BLaER1 (cell line): ENCODE results near the gene CENPP.

ENCODE experiments used
- H3K27ac ChIP-seq: shearing (Covaris generic); formaldehyde crosslinking; 2 replicates; pipeline ENCODE4 v1.8.1; 2022
- H3K27me3 ChIP-seq: shearing (Covaris generic); formaldehyde crosslinking; 2 replicates; pipeline ENCODE4 v1.8.1; 2022
- H3K36me3 ChIP-seq: shearing (Covaris generic); formaldehyde crosslinking; 2 replicates; pipeline ENCODE4 v1.8.1; 2022
- H3K4me1 ChIP-seq: shearing (Covaris generic); formaldehyde crosslinking; 2 replicates; pipeline ENCODE4 v1.8.1; 2022
- H3K4me2 ChIP-seq: shearing (Covaris generic); formaldehyde crosslinking; 2 replicates; pipeline ENCODE4 v1.8.1; 2022
- H3K4me3 ChIP-seq: shearing (Covaris generic); formaldehyde crosslinking; 2 replicates; pipeline ENCODE4 v1.8.1; 2022
- H3K9ac ChIP-seq: shearing (Covaris generic); formaldehyde crosslinking; 2 replicates; pipeline ENCODE4 v1.8.1; 2022
- H3K9me3 ChIP-seq: shearing (Covaris generic); formaldehyde crosslinking; 2 replicates; pipeline ENCODE4 v1.8.1; 2022
- H4K20me1 ChIP-seq: shearing (Covaris generic); formaldehyde crosslinking; 2 replicates; pipeline ENCODE4 v1.8.1; 2022
- Cebpa-rat ChIP-seq: shearing (Covaris generic); IDR thresholded peaks from 2 replicates; pipeline ENCODE4 v1.8.1; 2022

Gene CENPP

DNA sequence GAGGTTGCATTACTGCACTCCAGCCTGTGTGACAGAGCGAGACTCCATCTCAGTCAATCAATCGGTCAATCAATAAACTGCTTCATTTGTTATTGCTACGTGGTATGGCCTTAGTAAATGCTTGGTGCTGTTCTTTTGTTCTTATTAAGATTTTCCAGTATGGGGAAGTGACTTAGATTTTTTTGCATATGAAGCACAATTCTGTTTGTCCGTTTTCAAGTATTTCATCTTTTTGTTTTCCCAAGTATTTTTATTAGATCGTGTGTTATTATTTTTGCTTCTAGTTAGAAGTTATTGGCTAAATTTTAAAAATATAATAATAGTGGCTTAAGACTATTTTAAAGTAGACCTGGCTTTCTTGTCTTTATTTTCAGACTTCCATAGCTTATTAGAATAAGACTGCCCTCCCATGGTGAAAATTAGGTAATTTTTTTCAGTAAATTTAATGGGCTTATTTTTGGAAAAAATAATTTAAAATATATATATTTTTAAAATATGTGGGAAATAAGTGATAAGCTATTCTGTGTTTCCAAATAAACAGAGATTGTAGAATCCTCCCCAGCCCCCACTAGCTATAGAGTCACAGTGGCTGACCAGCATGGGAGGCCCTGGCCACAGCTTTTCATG lies 113.3 kb downstream of the CENPP start:
- H3K4me2 ChIP-seq: no peak overlapping the region
- no peaks in the 10 kb centered on the region for H3K27me3 ChIP-seq
- H3K27ac ChIP-seq: no peak overlapping the region
- no peak overlapping the region for H3K4me3 ChIP-seq
- no peaks in the 10 kb centered on the region for H3K9me3 ChIP-seq
- no peak for TF ChIP-seq Cebpa-rat
- H3K36me3 ChIP-seq: no peaks in the 10 kb centered on the region
- H3K9ac ChIP-seq: no peak overlapping the region
- no peaks in the 10 kb centered on the region for H3K4me1 ChIP-seq
- H4K20me1 ChIP-seq: no peaks in the 10 kb centered on the region

DNA sequence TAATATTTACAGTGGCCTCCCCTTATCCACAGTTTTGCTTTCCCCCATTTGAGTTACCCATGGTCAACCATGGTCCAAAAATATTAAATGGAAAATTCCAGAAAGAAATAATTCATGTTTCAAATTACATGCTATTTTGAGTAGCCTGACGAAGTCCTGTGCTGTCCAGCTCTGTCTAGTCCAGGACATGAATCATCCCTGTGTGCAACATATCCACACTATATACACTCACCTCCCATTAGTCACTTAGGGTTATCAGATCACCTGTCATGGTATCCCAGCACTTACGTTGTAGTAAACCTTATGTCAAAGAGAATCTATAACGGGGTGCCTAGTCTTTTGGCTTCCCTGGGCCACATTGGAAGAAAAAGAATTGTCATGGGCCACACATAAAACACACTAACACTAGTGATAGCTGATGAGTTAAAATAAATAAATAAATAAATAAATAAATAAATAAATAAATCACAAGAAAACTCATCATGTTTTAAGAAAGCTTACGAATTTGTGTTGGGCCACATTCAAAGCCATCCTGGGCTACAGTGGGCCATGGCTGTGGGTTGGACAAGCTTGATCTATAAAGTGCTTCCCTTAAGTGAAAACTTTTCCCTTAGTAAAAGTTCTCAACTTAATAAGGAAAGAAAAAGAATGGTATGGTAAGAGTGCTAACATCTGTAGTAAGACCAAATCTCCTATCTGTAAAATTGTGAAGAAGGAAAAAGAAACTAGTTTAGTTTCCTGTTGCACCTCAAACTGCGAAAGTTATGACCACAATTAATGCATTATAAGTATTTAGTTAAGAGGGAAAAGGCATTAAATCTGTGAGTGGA lies 114.4 kb downstream of the CENPP start:
- H3K27me3 ChIP-seq: no peaks in the 10 kb centered on the region
- H3K4me2 ChIP-seq: no peak overlapping the region
- no peak overlapping the region for H3K4me3 ChIP-seq
- no peaks in the 10 kb centered on the region for H3K36me3 ChIP-seq
- no peak overlapping the region for H3K27ac ChIP-seq
- no peak overlapping the region for H3K9ac ChIP-seq
- TF ChIP-seq Cebpa-rat: no peak
- H3K9me3 ChIP-seq: no peaks in the 10 kb centered on the region
- peaks cover 5% of the 10 kb centered on the region; the same call in 1 of the 2 replicates for H4K20me1 ChIP-seq
- peaks cover 8% of the 10 kb centered on the region for H3K4me1 ChIP-seq

DNA sequence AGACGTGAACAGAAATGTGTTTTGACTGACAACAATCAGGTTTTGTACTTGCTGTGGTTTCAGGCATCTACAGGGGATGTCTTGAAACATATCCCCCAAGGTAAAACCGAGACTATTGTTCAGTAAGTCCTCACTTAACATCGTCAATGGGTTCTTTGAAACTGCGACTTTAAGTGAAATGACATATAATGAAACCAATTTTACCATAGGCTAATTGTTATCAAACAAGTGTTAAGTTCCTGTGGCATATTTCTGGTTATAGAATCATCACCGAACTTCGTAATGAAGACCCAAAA lies 114.9 kb downstream of the CENPP start:
- no peaks in the 10 kb centered on the region for H3K9me3 ChIP-seq
- peaks cover 5% of the 10 kb centered on the region; the same call in 1 of the 2 replicates for H4K20me1 ChIP-seq
- H3K4me2 ChIP-seq: no peak overlapping the region
- H3K4me1 ChIP-seq: peaks cover 12% of the 10 kb centered on the region
- H3K9ac ChIP-seq: no peak overlapping the region
- TF ChIP-seq Cebpa-rat: no peak
- no peak overlapping the region for H3K4me3 ChIP-seq
- H3K36me3 ChIP-seq: no peaks in the 10 kb centered on the region
- no peak overlapping the region for H3K27ac ChIP-seq
- H3K27me3 ChIP-seq: no peaks in the 10 kb centered on the region

DNA sequence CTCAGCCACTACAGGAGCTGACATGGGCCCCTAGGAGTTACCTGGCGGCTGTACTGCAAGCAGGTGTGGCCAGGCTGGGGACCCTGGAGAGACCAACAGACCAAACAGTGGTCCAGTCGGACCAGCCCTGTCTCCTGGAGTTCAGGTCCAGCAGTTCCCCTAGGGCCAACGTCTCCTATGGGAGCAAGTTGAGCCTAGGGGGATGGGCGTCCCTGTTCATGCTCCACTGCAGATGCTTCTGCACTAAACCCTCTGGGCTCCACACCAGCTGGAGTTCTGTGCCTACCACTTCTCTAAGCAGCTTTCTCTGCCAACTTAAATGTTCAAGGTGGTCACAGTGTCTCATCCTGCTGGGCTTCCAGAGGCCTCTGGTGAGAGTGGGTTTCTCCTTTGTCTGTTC lies 119.1 kb downstream of the CENPP start:
- Histone ChIP-seq H3K9me3 (no peaks in the 10 kb centered on the region; the same call in none of the 2 replicates), H3K9ac (no peak overlapping the region), H3K4me1 (peaks cover 12% of the 10 kb centered on the region), H3K4me2 (peak overlapping the region; percentile 25), H3K27ac (no peak overlapping the region), H4K20me1 (peaks cover 5% of the 10 kb centered on the region; the same call in 1 of the 2 replicates), H3K36me3 (no peaks in the 10 kb centered on the region), H3K27me3 (no peaks in the 10 kb centered on the region), H3K4me3 (no peak overlapping the region)
- TF ChIP-seq Cebpa-rat: no peak

DNA sequence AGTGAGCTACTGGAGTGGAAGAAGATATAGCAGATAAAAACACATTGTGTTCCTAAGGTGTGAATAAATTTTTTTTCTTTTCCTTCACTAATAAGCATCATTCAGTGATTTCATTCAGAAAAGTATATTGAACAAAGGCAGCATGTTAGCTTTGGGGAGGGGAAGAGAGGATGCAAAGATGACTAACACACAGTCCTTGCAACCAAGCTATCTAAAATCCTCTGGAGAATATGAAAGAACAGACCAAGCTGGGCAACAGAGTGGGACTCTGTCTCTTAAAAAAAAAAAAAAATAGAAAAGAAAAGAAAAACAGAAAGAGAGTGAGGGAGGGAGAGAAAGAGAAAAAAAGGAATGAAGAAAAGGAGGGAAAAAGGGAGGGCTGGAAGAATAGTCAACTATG lies 120.8 kb downstream of the CENPP start:
- Histone ChIP-seq H3K9ac (no peak overlapping the region), H3K4me2 (no peak overlapping the region), H4K20me1 (peaks cover 5% of the 10 kb centered on the region; the same call in 1 of the 2 replicates), H3K4me3 (no peak overlapping the region), H3K27me3 (no peaks in the 10 kb centered on the region), H3K4me1 (peaks cover 12% of the 10 kb centered on the region), H3K36me3 (no peaks in the 10 kb centered on the region), H3K27ac (no peak overlapping the region), H3K9me3 (no peaks in the 10 kb centered on the region; the same call in none of the 2 replicates)
- no peak for TF ChIP-seq Cebpa-rat

DNA sequence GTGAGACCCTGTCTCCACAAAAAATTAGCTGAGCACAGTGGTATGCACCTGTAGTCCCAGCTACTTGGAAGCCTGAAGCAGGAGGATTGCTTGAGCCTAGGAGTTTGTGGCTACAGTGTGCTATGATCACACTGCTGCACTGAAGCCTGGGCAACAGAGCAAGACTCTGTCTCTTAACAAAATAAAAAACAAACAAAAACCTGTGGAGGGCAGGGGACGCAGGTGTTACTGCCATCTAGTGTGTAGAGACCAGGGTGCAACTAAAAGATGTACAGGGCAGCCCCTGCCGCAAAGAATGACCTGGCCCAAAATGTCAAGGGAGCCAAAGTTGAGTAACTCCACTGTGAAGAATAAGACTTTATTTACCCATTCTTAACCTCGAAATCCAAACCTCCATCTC lies 129.5 kb downstream of the CENPP start:
- Histone ChIP-seq H3K9me3 (no peaks in the 10 kb centered on the region), H3K27ac (no peak overlapping the region), H4K20me1 (no peaks in the 10 kb centered on the region), H3K4me1 (no peaks in the 10 kb centered on the region), H3K36me3 (no peaks in the 10 kb centered on the region), H3K9ac (no peak overlapping the region), H3K27me3 (no peaks in the 10 kb centered on the region), H3K4me3 (no peak overlapping the region), H3K4me2 (no peak overlapping the region)
- TF ChIP-seq Cebpa-rat: no peak

DNA sequence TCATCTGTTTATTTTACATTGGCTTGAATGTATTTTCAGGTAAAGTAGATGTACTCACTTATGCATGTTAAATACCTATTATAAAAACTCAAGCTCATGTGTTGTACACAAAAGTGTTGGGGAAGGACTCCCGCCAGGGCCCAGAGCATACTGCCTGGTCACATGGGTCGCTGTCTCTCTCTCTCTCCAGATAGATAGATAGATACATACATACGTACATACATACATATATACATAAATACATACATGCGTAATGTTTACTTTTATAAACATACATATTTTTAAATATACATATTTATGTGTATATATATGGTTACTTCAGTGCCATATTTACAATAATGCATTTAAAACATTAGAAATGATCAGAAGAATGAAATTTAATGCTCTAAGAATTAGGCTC lies 131.8 kb downstream of the CENPP start:
- Histone ChIP-seq H3K9me3 (no peaks in the 10 kb centered on the region), H4K20me1 (no peaks in the 10 kb centered on the region), H3K27me3 (no peaks in the 10 kb centered on the region), H3K4me2 (no peak overlapping the region), H3K4me1 (no peaks in the 10 kb centered on the region), H3K36me3 (no peaks in the 10 kb centered on the region), H3K27ac (no peak overlapping the region), H3K4me3 (no peak overlapping the region), H3K9ac (no peak overlapping the region)
- no peak for TF ChIP-seq Cebpa-rat

DNA sequence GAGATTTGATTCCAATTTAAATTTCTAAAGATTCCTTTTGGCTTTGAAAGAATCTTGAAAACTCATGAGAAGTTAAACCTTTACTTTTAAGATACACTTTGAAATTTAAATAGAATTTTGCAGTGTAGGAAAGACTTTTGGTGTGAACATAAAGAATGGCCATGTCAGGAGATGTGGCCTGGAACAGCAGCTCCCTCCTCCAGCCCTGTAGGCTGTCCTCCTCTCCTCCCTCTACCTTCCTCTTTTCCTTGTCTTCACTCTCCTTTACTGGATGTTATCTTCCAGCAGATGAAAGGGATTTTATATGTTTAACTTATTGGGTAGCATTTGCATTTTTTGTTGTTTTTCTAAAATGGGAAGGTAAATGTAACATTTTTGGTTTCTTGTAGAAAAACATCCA lies 137.6 kb downstream of the CENPP start:
- Histone ChIP-seq H4K20me1 (no peaks in the 10 kb centered on the region), H3K9ac (no peak overlapping the region), H3K4me3 (no peak overlapping the region), H3K4me2 (no peak overlapping the region), H3K27ac (no peak overlapping the region), H3K36me3 (no peaks in the 10 kb centered on the region), H3K9me3 (no peaks in the 10 kb centered on the region), H3K4me1 (no peaks in the 10 kb centered on the region), H3K27me3 (no peaks in the 10 kb centered on the region)
- no peak for TF ChIP-seq Cebpa-rat

DNA sequence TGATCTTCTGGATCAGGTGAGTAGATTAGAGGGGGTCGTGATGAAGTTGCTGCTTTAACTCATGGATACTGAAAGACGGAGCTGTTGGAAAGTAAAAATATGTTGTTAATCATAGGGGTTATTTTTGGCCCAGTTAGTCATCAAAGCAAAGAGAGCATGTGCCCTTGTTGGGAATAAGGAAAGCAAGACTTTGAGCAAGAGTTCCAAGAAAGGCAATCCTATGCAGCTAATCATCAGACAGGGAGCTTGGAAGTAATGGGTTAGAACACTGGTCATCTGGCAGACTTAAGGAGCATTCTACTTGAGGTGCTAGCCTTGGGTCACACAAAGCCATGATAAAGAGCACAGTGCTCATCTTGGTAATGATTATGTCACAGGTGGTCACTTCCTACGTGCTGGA lies 138.2 kb downstream of the CENPP start:
- Histone ChIP-seq H3K9me3 (no peaks in the 10 kb centered on the region), H3K4me2 (no peak overlapping the region), H3K4me3 (no peak overlapping the region), H3K9ac (no peak overlapping the region), H4K20me1 (no peaks in the 10 kb centered on the region), H3K4me1 (no peaks in the 10 kb centered on the region), H3K27me3 (no peaks in the 10 kb centered on the region), H3K27ac (no peak overlapping the region), H3K36me3 (no peaks in the 10 kb centered on the region)
- TF ChIP-seq Cebpa-rat: no peak

DNA sequence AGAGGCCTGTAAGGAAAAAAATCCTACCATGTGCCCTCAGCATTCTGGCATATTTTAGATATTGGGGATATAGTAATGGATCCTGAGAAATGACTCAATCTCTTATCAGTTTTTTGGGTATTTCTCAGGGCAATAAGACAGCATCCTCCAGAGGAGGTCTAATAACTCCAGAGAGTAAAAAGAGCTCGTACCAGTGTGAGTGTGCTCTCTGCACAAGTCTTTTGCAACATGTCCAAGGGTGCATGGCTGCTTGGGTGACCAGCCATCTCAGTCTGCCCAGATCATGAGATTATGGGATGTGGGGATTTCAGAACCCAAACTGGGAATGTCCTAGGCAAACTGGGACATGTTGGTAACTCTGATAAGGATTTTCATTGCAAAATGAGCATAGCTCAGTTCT lies 141.3 kb downstream of the CENPP start:
- no peak overlapping the region for H3K4me2 ChIP-seq
- H3K9ac ChIP-seq: no peak overlapping the region
- TF ChIP-seq Cebpa-rat: no peak

More for the DNA sequence above, 141.3 kb downstream of the CENPP start:
- no peaks in the 10 kb centered on the region for H4K20me1 ChIP-seq
- no peak overlapping the region for H3K4me3 ChIP-seq
- H3K9me3 ChIP-seq: no peaks in the 10 kb centered on the region
- no peaks in the 10 kb centered on the region for H3K27me3 ChIP-seq
- no peak overlapping the region for H3K27ac ChIP-seq
- H3K4me1 ChIP-seq: 0 out of 2 replicates have a peak, but pooled peaks cover 5% of the 10 kb centered on the region
- H3K36me3 ChIP-seq: no peaks in the 10 kb centered on the region
